Measurements from ENCODE around the gene TSPAN18.

The TSPAN18 gene

DNA sequence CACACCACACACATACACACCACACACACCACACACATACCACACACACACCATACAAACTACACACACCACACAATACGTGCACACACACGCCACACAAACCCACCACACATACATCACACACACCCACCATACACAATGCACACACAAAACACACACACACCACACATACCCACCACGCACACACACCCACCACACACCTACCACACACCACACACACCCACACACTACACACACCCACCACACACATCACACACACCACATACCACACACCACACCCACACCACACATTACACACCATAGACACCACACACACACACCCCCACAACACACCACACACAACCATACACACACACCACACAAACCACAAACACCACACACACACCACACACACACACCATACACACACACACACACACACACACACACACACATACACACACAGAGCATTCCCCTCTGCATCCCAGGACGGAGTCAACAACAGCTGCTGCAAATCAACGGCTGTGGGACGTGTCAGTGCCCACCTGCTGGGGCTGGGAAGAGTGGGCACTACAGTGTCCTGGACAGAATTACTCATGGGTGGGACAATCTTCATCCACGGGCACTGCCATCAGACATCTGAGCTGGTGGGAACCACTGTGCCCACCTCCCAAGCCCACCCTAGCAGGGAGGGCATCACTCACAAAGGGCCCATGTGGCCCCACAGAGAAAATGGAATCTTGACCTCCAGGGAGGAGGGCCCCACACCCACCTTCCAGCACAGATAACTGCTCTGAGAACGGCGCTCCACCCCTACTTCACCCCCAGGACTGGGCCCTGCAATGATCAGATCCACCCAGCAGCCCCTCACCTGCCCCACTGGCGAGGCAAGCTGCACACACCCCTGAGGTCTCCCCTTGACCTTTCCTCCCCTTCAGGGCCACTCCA lies 215.5 kb downstream of the TSPAN18 start:
- TF ChIP-seq, protein P1, sequence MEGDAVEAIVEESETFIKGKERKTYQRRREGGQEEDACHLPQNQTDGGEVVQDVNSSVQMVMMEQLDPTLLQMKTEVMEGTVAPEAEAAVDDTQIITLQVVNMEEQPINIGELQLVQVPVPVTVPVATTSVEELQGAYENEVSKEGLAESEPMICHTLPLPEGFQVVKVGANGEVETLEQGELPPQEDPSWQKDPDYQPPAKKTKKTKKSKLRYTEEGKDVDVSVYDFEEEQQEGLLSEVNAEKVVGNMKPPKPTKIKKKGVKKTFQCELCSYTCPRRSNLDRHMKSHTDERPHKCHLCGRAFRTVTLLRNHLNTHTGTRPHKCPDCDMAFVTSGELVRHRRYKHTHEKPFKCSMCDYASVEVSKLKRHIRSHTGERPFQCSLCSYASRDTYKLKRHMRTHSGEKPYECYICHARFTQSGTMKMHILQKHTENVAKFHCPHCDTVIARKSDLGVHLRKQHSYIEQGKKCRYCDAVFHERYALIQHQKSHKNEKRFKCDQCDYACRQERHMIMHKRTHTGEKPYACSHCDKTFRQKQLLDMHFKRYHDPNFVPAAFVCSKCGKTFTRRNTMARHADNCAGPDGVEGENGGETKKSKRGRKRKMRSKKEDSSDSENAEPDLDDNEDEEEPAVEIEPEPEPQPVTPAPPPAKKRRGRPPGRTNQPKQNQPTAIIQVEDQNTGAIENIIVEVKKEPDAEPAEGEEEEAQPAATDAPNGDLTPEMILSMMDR (IDR thresholded peaks at IDR 0.05; ENCODE audit: extremely low read depth, insufficient read depth, missing control alignments) = no peak
- no peak for DNase-seq (ENCODE audit: low spot score)

DNA sequence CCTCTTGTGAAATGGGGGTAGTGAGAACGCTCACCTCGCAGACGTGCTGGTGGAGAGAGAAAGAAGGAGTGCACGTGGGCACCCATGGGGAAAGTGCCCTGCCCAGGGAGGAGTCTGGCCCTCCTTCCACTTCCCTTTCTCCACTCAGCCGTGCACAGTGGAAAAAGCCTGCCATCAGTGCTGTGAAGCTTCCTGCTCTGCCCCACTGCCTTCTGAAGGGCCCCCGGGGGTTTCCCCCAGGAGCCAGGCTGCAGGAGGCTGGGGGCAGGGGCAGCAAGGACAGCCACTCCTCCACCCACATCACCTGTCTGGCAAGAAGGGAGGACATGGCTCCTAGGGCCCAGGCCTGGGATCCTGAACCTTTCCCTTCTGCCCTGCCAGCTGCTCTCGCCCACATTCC lies 216.4 kb downstream of the TSPAN18 start:
- TF ChIP-seq, protein P1 (IDR thresholded peaks at IDR 0.05; ENCODE audit: extremely low read depth, insufficient read depth, missing control alignments) = no peak
- in situ Hi-C loops (cut with MboI; ENCODE audit: low pct_unique_long_range_greater_than_20kb, low sequenced_read_pairs, unreplicated experiment) = loop anchor here (25.0 kb wide), 1 partner anchor 369 kb away; no protein-coding TSS in a partner anchor
- no peak for DNase-seq (ENCODE audit: low spot score)

More for the DNA sequence above, 215.5 kb downstream of the TSPAN18 start:
- in situ Hi-C loops (cut with MboI; ENCODE audit: low pct_unique_long_range_greater_than_20kb, low sequenced_read_pairs, unreplicated experiment) = loop anchor here (25.0 kb wide), 1 partner anchor 370 kb away; no protein-coding TSS in a partner anchor

DNA sequence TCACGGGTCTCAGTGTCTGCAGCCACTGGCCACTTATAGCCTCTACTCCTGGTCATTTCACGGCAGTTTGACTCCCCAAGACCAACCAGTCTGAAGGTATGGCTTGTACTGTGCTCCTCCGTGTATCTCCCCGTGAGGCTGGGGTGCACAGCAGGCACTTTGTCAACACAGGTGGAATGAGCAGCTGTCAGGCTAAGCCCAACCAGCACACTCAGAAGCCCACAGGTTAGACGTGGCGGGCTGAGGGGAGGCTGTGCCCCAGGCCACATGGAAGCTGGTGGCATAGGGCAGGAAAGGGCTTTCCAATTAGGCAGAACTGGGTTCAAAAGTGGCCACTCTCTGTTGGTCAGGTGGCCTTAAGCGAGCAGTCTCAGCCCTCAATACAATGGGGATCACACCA lies 216.9 kb downstream of the TSPAN18 start:
- TF ChIP-seq, protein P1 (IDR thresholded peaks at IDR 0.05; ENCODE audit: extremely low read depth, insufficient read depth, missing control alignments) = no peak
- in situ Hi-C loops (cut with MboI; ENCODE audit: low pct_unique_long_range_greater_than_20kb, low sequenced_read_pairs, unreplicated experiment) = loop anchor here (25.0 kb wide), 1 partner anchor 369 kb away; no protein-coding TSS in a partner anchor
- DNase-seq (ENCODE audit: low spot score) = no peak

DNA sequence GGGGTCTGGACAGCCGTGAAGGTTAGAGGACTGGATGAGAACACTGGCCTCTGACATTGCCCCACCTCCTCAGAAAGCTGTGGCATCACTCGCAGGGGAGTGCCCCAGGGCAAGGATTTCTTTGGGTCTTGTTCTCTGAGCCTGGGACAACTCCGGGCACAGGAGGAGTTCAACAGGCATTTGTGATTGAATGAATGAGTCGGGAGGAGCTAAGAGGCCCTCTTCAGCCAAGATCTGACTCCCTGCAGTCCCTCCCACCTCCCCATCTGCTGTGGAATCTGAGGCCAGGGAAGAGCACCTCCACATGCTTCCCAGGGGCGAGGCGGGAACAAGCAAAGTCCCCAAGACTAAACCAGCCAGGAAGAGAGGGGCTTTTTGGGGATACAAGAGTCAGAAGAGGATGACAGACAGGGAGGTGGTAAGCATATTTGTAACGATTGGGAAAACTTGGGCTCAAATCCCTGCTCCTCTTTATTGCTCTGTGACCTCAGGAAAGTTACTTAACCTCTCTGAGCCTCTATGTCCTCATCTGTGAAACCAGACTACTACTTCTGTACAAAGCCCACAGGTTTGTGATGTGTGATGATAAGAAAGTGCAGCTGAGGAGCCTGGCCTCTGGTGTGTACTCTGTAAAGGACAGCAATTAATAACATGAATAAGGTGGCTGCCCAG lies 217.6 kb downstream of the TSPAN18 start:
- no peak for DNase-seq (ENCODE audit: low spot score)
- TF ChIP-seq, protein P1 (IDR thresholded peaks at IDR 0.05; ENCODE audit: extremely low read depth, insufficient read depth, missing control alignments) = no peak
- in situ Hi-C loops (cut with MboI; ENCODE audit: low pct_unique_long_range_greater_than_20kb, low sequenced_read_pairs, unreplicated experiment) = loop anchor here (25.0 kb wide), 1 partner anchor 368 kb away; no protein-coding TSS in a partner anchor

DNA sequence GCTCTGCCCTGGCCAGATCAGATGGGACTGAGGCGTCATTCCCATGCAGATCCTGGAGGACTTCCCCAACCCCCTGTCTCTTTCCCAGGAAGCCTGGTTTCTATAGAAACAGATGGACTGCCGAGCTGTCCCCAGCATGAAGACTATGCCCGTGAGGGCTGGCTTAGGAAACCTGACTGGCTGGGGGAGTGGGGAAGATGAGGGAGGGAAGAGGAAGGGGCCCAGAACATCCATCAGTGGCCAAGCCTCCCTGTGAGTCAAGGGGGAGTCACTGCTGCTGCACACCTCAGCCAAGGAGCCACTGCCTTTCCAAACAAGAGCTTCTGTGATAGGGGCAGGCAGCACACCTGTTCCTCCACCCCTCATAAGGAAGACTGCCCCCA lies 218.1 kb downstream of the TSPAN18 start:
- no peak for DNase-seq (ENCODE audit: low spot score)
- TF ChIP-seq, protein P1 (IDR thresholded peaks at IDR 0.05; ENCODE audit: extremely low read depth, insufficient read depth, missing control alignments) = no peak
- in situ Hi-C loops (cut with MboI; ENCODE audit: low pct_unique_long_range_greater_than_20kb, low sequenced_read_pairs, unreplicated experiment) = loop anchor here (25.0 kb wide), 1 partner anchor 367 kb away; no protein-coding TSS in a partner anchor

DNA sequence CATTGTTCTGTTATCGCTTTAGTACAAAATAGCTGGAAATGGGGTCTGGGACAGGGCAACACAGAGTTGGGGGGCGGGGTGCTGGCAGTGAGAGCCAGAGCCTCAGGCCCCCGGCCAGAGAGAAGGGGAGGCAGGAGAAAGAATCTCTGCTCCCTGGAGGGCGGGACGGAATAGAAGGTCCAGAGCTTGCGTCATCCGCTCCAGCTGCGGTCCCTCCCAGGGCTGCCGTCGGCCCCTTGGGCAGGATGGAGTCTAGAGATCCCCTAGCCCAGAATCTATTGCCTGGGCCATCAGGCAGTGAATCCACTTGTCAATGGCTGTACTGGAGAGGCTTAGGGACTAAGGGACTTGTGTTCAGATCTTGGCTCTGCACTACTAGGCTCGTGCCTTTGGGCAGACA lies 218.9 kb downstream of the TSPAN18 start:
- TF ChIP-seq, protein P1 (IDR thresholded peaks at IDR 0.05; ENCODE audit: extremely low read depth, insufficient read depth, missing control alignments) = no peak
- no peak for DNase-seq (ENCODE audit: low spot score)
- in situ Hi-C loops (cut with MboI; ENCODE audit: low pct_unique_long_range_greater_than_20kb, low sequenced_read_pairs, unreplicated experiment) = loop anchor here (25.0 kb wide), 1 partner anchor 367 kb away; no protein-coding TSS in a partner anchor

Data from GM13977 (cell line).